GM23338 (cell line): ENCODE data around the gene FLYWCH1. TPM values are rescaled to one million over a fixed set of nuclear protein-coding genes. Genes with fewer than 3 reads are reported as not detected.

Experiments
- polyA plus RNA-seq: library from polyadenylated mRNA; unstranded; fragments of >200 nt; fragmentation: Nextera tagmentation; extraction: Ambion mirVana; gene quantifications from 2 replicates; pipeline ENCODE4 v1.2.1, GENCODE V29; 2016
- small RNA-seq: library from RNA; depleted of rRNA; stranded (forward); fragments of <200 nt; gene quantifications from one replicate; pipeline ENCODE3, GENCODE V24; 2014; ENCODE audit warnings: low replicate concordance
- total RNA-seq: library from RNA; depleted of rRNA; stranded (reverse); fragments of >200 nt; shearing (Covaris generic); gene quantifications from 2 replicates; pipeline ENCODE4 v1.2.3, GENCODE V29; 2014; rRNA removed

Gene FLYWCH1
- total and polyA plus RNA-seq, 2 experiments from 2014 or later = 6.0 to 29.3 TPM

Small RNA genes within 50 kb of the gene (small RNA-seq; reads per million reads assigned to genes)
- gene LINC00514 = not detected

Other genes starting within 250 kb of the FLYWCH1 start
- gene KCTD5, start 229.4 kb upstream of the FLYWCH1 start, total RNA-seq = 26.1 and 31.8 TPM in 2 replicates
- 18.5 and 19.7 TPM in 2 replicates for gene KCTD5, start 229.4 kb upstream of the FLYWCH1 start, polyA plus RNA-seq
- gene PRSS27, start 191.7 kb upstream of the FLYWCH1 start, total RNA-seq = 0.85 and 1.6 TPM in 2 replicates
- gene PRSS27, start 191.7 kb upstream of the FLYWCH1 start, polyA plus RNA-seq = 0.73 and 1.1 TPM in 2 replicates
- 253 and 308 TPM in 2 replicates for gene SRRM2, start 159.3 kb upstream of the FLYWCH1 start, total RNA-seq
- 893 and 928 TPM in 2 replicates for gene SRRM2, start 159.3 kb upstream of the FLYWCH1 start, polyA plus RNA-seq
- 278 and 696 TPM in 2 replicates for gene ELOB, start 134.7 kb upstream of the FLYWCH1 start, total RNA-seq
- gene ELOB, start 134.7 kb upstream of the FLYWCH1 start, polyA plus RNA-seq = 756 and 851 TPM in 2 replicates
- gene PRSS33, start 124.4 kb upstream of the FLYWCH1 start, total RNA-seq = 0.47 and 1.4 TPM in 2 replicates
- gene PRSS33, start 124.4 kb upstream of the FLYWCH1 start, polyA plus RNA-seq = 0.24 TPM in 2 replicates
- not detected in 2 replicates for gene PRSS41, start 113.5 kb upstream of the FLYWCH1 start, total RNA-seq
- gene PRSS41, start 113.5 kb upstream of the FLYWCH1 start, polyA plus RNA-seq = not detected in 2 replicates
- gene PRSS21, start 94.7 kb upstream of the FLYWCH1 start, total RNA-seq = 1.1 and 2.4 TPM in 2 replicates
- gene PRSS21, start 94.7 kb upstream of the FLYWCH1 start, polyA plus RNA-seq = 3.1 and 4.0 TPM in 2 replicates
- not detected in 2 replicates for gene ZG16B, start 81.6 kb upstream of the FLYWCH1 start, total RNA-seq
- gene ZG16B, start 81.6 kb upstream of the FLYWCH1 start, polyA plus RNA-seq = not detected in 2 replicates
- gene PRSS22, start 53.8 kb upstream of the FLYWCH1 start, total RNA-seq = 2.0 and 4.6 TPM in 2 replicates
- gene PRSS22, start 53.8 kb upstream of the FLYWCH1 start, polyA plus RNA-seq = 1.3 and 2.1 TPM in 2 replicates
- 45.0 and 48.7 TPM in 2 replicates for gene FLYWCH2, start 28.7 kb upstream of the FLYWCH1 start, total RNA-seq
- gene FLYWCH2, start 28.7 kb upstream of the FLYWCH1 start, polyA plus RNA-seq = 30.9 and 38.6 TPM in 2 replicates
- 16.1 and 17.6 TPM in 2 replicates for gene KREMEN2, start 52.3 kb downstream of the FLYWCH1 start, total RNA-seq
- 4.7 and 4.9 TPM in 2 replicates for gene KREMEN2, start 52.3 kb downstream of the FLYWCH1 start, polyA plus RNA-seq
- 17.7 and 29.3 TPM in 2 replicates for gene PAQR4, start 57.4 kb downstream of the FLYWCH1 start, total RNA-seq
- gene PAQR4, start 57.4 kb downstream of the FLYWCH1 start, polyA plus RNA-seq = 7.0 and 8.8 TPM in 2 replicates
- 82.1 and 100 TPM in 2 replicates for gene PKMYT1, start 68.5 kb downstream of the FLYWCH1 start, total RNA-seq
- 90.9 and 104 TPM in 2 replicates for gene PKMYT1, start 68.5 kb downstream of the FLYWCH1 start, polyA plus RNA-seq
- gene CLDN9, start 101.0 kb downstream of the FLYWCH1 start, total RNA-seq = 1.0 and 3.0 TPM in 2 replicates
- gene CLDN9, start 101.0 kb downstream of the FLYWCH1 start, polyA plus RNA-seq = 1.3 and 1.8 TPM in 2 replicates
- gene CLDN6, start 106.3 kb downstream of the FLYWCH1 start, total RNA-seq = 961 and 1,028 TPM in 2 replicates
- gene CLDN6, start 106.3 kb downstream of the FLYWCH1 start, polyA plus RNA-seq = 537 and 551 TPM in 2 replicates
- 78.0 and 100.0 TPM in 2 replicates for gene TNFRSF12A, start 108.4 kb downstream of the FLYWCH1 start, total RNA-seq
- gene TNFRSF12A, start 108.4 kb downstream of the FLYWCH1 start, polyA plus RNA-seq = 152 and 155 TPM in 2 replicates
- gene HCFC1R1, start 112.0 kb downstream of the FLYWCH1 start, total RNA-seq = 17.5 and 30.2 TPM in 2 replicates
- gene HCFC1R1, start 112.0 kb downstream of the FLYWCH1 start, polyA plus RNA-seq = 192 and 211 TPM in 2 replicates
- 71.4 and 86.6 TPM in 2 replicates for gene THOC6, start 112.1 kb downstream of the FLYWCH1 start, total RNA-seq
- 90.6 and 96.1 TPM in 2 replicates for gene THOC6, start 112.1 kb downstream of the FLYWCH1 start, polyA plus RNA-seq
- gene BICDL2, start 125.0 kb downstream of the FLYWCH1 start, total RNA-seq = 17.5 and 18.4 TPM in 2 replicates
- gene BICDL2, start 125.0 kb downstream of the FLYWCH1 start, polyA plus RNA-seq = 12.7 and 13.4 TPM in 2 replicates
- 15.9 and 18.8 TPM in 2 replicates for gene MMP25, start 134.6 kb downstream of the FLYWCH1 start, total RNA-seq
- gene MMP25, start 134.6 kb downstream of the FLYWCH1 start, polyA plus RNA-seq = 6.1 and 7.7 TPM in 2 replicates
- 2.3 TPM in 1 of 2 replicates, not detected in the other for gene IL32, start 153.7 kb downstream of the FLYWCH1 start, total RNA-seq
- 6.1 and 7.7 TPM in 2 replicates for gene IL32, start 153.7 kb downstream of the FLYWCH1 start, polyA plus RNA-seq
- 434 and 519 TPM in 2 replicates for gene ZSCAN10, start 187.4 kb downstream of the FLYWCH1 start, total RNA-seq
- gene ZSCAN10, start 187.4 kb downstream of the FLYWCH1 start, polyA plus RNA-seq = 217 and 220 TPM in 2 replicates
- gene ZNF205, start 200.7 kb downstream of the FLYWCH1 start, total RNA-seq = 29.1 and 29.9 TPM in 2 replicates
- 15.7 and 16.6 TPM in 2 replicates for gene ZNF205, start 200.7 kb downstream of the FLYWCH1 start, polyA plus RNA-seq
- 10.4 and 10.6 TPM in 2 replicates for gene ZNF213, start 223.1 kb downstream of the FLYWCH1 start, total RNA-seq
- gene ZNF213, start 223.1 kb downstream of the FLYWCH1 start, polyA plus RNA-seq = 2.9 and 3.5 TPM in 2 replicates